NCI-H146 treated with DMSO at 0.1 percent for 48 hours (cell line): ENCODE results near the gene DET1.
A peak's percentile ranks its signal among the peaks of the same experiment; 100 is the strongest.
"Not testable (repeated sequence)": the region's sequence is repeated elsewhere in the genome, so short reads cannot be mapped to it uniquely, and the experiment has no call there.

Experiments
- DNase-seq: peaks from one replicate; lab custom pipeline; 2025; ENCODE audit not compliant: unreplicated experiment; lab: John Stamatoyannopoulos, UW

The DET1 gene

GRCh38 chr15:88498996-88499395 is 47.5 kb downstream of the DET1 start:
- DNase-seq, result peak; percentile 4

DNA sequence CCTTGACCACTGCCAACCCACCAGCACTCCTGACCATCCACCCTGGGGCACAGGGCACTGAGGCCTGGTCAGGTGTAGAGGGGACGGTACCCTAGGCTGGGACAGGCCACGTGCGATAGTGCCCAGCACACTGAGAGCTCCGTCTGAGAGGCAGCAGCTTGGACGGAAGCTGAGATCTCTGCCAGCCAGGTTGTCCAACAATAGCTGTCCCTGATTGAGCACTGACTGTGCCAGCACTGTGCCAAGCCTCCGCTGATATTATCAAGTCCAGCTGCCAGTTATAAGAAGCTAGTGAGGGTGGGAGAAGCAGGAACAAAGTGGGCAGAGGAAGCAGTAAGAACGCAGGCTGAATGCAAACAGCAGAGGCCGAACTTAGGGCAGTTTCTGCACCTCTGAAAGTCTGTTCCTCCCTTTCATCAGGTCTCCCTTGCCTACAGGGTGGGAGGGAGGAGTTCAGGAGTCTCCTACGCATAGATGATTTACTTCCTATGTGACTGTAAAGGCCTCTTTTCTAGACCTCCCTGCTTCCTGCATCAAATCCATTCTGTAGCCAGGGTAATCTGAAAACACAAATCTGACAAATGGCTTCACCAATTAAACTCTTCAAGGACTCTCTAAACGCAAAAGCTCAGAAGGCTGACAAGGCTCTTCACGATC is 49.2 kb downstream of the DET1 start:
- no peak for DNase-seq

DNA sequence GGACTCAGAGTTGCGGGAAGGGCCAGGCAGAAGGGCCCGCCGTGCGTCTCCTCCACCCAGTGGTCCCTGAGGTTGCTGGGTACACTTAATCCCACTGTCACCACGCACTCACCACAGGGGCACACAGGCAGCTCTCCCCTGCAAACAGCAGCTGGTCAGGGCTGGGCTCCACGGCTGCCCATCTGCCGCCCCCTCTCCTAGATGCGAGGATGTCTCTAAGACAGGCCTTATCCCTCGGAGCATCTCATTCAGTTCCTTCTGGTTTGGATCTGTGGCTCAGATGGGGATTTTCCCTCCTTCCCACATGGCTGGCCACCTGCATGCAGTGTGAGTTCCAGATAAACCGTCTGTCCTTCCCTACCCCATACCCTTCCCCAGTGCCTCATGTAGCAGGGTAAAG is 52.6 kb downstream of the DET1 start:
- DNase-seq, result no peak

DNA sequence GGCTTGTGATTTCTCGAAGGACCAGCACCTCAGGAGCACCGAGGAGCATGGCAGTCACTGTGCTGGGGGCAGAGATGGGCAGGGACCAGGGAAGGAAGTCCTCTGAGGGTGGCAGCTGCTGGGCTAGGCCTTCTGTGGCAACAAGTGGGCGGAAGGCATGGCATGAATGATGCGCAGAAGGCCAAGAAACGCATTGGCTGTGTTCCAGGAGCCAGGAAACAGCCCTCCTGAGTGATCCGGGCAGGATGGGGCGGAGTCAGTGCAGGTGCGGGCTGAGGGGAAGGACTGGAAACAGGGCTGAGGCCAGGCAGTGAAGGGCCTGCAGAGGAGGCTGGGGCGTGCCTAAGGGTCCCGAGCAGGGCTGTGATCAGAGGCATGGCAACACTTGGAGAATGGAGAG is 55.3 kb downstream of the DET1 start:
- no peak for DNase-seq

DNA sequence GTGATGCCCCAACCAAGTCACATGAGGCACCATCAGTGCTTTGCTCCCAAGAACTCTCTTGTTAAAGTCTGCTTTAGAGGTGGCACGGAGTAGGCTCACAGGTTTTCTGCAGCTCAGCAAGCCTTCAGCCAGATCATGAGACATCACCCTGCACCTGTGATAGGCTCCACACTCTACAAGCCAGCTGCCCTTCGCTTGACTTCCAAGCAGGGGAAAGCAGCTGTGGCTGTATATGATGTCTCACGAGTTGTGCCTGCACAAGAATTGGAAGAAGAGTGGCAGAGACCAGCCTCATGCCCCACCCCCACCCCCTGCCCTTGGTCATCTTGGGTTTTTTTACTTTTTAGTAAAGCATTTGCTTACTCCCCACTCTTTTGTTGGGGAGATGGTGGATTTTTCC is 56.4 kb downstream of the DET1 start:
- DNase-seq, result no peak

DNA sequence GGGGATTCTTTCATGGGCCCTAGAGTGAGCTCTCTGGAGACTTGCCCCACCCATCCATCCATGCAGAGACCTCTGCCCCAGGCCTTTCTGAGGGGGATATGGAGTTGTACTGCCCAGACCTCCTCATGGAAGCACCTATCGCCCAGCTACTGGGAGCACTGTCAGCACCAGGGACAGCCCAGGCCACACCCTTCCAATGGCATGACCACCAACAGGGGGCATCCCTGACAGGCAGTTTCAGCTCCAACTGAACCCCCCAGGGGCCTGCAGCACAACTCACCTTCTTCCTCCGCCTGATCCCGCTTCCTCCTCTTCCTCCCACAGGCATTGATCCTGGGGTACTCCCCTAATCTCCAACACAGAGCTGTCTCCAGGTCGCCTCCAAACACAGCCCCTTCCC is 57.2 kb downstream of the DET1 start:
- DNase-seq, result no peak

DNA sequence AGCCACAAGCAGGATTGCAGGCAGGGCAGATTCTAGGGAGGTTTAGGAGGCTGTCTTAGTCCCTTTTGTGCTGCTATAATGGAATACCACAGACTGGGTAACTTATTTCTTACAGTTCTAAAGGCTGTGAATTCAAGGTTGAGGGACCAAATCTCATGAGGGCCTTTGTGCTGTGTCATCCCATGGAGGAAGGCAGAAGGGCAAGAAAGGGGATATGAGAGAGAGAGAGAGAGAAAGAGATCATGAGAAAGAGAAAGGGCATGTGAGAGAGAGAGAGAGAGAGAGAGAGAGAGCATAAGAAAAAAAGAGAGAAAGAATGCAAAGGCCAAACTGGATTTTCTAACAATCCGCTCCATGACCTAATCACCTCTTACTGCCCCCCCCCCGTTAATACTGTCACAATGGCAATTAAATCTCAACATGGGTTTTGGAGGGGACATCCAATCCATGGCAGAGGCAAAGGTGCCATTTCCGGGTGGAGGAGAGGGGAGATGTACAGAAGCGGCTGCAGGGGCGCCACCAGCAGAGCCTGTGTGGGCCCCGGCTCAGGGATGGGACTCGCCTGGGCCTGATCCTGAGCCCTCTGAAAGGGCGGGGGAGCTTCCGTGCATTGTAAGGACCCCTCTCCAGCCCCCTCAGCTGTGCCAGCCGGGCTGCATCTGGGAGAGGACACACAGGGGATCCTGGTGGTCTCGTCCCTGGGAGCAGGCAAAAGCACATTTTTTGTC is 58.5 kb downstream of the DET1 start:
- DNase-seq, result no peak

DNA sequence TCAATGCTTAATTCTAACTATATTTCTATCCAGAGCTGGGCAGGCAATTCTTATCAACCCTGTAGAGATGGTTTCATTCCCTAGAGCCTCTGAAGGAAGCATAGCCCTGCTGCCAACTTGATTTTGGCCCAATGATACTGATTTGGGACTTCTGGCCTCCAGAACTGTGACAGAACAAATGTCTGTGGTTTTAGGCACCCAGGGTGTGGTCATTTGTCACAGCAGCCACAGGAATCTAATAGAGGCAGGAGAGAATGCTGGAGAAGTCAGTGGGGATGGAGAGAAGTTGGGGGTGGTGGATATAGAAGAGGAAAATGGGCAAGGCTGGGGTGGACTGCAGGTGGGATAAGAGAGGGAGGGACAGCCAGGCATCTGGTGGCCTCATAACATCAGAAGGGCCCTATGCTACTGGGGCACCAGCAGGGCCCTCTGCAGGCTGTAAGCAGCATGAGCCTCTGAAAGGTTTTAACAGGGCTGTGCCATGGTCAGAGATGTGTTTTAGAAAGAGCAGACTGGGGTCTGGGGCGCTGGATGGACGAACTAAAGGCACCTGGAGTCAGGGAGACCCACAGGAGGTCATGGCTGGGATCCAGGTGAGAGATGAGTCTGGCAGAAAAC is 59.2 kb downstream of the DET1 start:
- no peak for DNase-seq

DNA sequence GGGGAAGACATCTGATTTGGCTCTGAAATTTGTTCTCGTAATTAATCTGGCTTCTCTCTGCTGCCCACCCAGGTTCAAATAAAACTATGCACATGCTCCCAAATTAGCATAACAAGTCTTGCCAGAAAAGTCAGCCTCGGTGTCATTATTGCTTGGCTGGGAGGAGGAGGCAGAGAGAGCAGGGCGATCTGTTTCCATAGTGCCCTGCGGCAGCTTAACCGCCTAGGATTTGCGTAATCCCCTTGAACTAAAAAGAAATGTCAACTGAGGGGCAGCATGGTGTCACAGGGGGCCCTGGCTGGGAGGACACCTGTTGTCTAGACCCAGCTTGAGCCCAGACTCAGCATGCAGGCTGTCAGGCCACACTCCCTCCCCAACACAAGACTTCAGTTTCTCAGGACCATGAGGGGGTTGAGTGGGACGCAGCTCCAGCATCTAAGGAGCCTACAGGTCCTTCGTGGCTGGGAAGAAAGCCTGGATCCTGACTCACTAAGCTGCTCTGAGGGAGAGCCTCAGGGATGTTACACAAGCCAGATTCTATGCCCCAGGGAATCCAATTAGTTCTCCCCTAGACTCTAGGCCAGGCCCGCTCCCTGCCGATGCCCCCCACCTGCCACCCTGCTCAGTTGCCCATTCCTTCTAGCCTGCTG is 61.7 kb downstream of the DET1 start:
- DNase-seq, result no peak

DNA sequence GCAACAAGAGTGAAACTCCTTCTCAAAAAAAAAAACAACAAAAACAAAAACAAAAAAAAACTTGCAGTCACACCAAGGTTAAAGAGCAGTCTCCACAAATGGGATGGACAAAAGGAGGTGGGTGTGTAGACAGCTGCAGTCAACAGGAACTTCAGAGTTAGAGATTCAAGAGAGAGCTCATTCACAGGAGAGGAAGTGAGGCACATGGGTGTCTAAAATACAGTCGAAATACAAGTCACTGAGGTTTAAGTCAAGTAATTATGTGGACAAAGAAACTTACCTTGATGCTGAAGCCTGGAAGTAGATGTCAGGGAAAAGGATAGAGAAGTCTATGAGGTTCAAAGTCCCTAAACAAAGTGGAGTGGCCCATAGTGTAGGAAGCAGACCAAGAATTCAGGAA is 64.2 kb downstream of the DET1 start:
- no peak for DNase-seq

GRCh38 chr15:88480981-88481380 is 65.5 kb downstream of the DET1 start:
- no peak for DNase-seq

DNA sequence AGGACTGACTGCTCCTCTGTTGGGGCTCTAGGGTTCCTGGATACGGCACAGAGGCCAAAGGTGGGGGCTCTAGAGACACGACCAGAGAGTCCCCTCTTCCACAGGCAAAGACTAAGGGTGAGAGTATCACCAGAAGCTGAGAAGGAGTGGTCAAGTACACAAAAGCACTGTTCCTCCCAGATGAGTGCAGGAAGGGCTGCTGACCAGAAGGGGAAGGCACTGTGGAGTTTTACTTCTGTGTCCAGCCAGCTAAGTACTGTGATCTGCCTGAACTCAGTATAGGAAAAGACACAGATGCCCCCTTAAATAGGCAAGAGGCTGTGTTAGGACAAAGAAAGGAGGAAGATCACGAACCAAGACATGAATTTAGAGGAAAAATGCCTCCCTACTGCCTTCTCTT is 67.3 kb downstream of the DET1 start:
- no peak for DNase-seq

DNA sequence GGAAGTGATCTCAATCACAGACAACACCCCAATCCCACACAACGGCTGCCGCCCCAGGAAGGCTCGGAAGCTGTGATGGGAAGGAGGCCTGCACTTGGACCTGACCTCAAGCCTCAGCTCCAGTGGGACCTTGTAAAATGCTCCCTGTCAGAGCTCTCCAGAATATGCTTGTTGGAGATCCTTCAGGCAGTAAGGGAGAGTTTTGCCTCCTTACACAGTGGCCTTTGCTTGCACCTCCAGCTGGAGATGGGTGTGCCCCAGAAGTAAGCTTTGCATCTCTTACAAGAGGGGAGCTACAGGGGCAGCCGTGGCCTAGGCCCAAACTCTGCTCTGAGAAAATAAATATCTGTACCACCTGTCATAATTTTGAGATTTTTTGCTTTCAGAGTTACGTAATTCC is 68.6 kb downstream of the DET1 start:
- DNase-seq, result no peak

DNA sequence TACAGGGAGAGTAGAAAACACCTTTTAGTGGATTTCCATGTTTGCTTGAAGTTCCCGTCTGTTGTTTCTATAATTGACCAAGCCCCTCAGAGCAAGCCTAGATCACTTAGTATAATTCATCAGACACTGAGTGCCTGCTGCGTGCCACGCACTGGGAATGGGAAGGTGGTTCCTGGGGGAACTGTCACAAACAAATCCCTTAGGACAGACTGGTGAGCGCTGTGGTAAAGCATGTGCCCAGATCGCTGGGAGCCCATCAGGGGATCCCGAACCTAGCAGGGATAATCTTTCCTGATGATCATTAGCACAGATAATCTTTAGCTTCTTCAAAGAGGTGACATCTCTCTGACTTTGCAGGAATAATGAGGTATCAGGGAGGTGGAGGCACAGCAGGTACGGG is 69.4 kb downstream of the DET1 start:
- no peak for DNase-seq

- DNase-seq, result no peak
Measured at GRCh38 chr15:88476635-88477060, 69.8 kb downstream of the DET1 start.

DNA sequence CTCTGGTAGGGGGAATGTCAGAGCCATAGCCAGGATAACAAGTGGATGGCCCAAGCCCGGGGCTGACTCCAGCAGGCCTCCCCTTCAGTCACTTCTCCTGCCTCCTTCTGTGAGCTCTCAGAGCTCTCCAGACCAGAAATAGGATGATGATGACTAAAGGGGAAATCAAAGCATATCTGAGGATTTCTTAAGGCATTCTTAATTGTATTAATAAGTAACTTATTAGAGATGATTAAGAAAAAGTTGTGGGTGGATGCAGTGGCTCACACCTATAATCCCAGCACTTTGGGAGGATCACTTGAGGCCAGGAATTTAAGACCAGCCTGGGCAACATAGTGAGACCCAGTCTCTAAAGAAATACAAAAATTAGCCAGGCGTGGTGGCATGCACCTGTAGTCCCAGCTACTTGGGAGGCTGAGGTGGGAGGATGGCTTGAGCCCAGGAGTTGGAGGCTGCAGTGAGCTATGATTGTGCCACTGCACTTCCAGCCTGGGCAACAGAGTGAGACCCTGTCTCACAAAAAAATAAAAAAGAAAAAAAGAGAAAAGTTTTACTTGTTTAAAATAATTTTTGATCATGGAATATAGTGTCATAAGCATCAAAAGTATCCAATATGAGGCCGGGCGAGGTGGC is 72.7 kb downstream of the DET1 start:
- DNase-seq, result not testable (repeated sequence)

DNA sequence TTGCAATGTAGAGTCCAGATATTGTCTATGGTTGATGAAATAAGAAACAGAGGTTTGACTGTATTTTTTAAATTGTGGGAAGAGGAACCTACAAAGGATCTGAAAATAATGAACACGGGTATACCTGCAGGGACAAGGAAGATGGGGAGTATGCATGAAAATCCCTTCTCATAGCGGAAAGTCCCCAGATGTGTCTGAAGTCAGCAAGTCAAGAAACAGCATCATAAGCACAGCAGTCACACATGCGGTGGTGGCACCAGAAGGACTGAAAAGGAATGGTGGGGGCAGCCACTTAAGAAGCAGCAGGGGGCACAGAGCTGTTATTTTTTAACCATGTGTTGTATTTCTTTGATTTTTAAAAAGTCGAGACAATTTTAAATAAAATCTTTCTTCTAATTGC is 74.3 kb downstream of the DET1 start:
- no peak for DNase-seq

DNA sequence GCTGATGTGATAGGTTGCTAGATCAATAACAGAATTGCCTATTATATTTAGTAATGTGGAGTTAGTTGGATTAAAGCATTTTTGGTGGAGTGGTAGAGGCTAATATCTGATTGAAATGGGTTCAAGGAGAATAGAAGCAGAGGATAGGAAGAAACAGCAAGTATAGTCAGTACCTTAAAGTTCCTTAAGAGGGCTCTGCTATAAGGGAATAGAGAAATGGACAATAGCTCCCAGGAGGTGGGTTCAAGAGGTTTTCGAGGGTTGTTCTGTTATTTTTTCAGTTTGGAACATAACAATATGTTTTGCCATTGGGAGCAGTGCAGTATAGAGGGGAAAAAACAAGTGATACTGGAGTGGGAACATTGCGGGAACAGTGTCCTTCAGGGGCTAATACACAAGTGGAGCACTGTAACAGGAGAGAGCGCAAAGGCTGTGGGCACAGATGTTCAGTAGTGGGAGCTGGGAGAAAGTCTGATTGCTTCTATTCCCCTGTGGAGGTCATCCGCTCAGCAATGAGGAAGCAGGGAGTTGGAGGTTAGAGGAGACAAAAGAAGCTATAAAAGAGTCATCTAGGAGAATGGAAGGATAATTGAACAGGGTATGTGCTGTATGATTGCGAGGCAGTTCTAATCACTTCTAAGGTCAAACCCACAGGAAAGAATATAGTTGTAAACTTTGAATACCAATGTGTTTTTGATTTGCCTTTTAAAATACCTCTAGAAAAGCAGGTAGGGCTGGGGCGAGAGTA is 75.7 kb downstream of the DET1 start:
- DNase-seq, result no peak

DNA sequence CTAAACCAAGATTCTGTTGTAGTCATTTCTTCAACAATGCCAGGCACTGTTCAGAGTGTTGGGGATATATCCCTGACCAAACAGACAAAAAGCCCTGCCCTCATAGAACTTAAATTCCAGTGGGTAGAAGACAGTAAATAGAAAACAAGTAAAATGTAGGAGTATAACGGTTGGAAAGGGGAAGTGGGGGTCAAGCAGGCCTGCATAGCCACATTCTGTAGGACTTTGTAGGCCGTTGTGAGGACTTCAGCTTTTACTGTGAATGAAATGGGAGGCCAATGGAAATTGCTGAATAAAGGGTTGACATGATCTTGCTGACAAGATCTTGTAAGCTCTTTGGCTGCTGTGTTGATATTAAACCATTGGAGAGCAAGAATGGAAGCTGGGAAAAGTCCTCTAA is 77.2 kb downstream of the DET1 start:
- no peak for DNase-seq

DNA sequence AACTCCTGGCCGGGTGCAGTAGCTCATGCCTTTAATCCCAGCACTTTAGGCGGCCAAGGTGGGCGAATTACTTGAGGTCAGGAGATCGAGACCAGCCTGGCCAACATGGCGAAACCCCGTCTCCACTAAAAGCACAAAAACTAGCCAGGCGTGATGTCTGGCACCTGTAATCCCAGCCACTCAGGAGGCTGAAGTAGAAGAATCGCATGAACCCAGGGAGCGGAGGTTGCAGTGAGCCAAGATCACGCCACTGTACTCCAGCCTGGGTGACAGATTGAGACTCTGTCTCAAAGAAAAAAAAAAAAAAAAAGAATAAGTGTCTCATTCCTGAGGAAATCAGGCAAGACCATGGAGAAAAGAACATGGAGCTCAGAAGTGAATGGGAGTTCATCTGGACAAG is 77.8 kb downstream of the DET1 start:
- DNase-seq, result not testable (repeated sequence)
